ENCODE measurements around the gene PSMG4. TPM values are rescaled to one million over a fixed set of nuclear protein-coding genes. Genes with fewer than 3 reads are reported as not detected.

Gene PSMG4
- total RNA-seq, 1 experiment from 2014 or later: 35.0 TPM

GRCh38 chr6:3247255-3248146, 11.2 kb upstream of the PSMG4 start (continued):
- TF ChIP-seq, protein P1, sequence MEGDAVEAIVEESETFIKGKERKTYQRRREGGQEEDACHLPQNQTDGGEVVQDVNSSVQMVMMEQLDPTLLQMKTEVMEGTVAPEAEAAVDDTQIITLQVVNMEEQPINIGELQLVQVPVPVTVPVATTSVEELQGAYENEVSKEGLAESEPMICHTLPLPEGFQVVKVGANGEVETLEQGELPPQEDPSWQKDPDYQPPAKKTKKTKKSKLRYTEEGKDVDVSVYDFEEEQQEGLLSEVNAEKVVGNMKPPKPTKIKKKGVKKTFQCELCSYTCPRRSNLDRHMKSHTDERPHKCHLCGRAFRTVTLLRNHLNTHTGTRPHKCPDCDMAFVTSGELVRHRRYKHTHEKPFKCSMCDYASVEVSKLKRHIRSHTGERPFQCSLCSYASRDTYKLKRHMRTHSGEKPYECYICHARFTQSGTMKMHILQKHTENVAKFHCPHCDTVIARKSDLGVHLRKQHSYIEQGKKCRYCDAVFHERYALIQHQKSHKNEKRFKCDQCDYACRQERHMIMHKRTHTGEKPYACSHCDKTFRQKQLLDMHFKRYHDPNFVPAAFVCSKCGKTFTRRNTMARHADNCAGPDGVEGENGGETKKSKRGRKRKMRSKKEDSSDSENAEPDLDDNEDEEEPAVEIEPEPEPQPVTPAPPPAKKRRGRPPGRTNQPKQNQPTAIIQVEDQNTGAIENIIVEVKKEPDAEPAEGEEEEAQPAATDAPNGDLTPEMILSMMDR (IDR thresholded peaks at IDR 0.05 in 2 of 3, conservative IDR thresholded peaks at IDR 0.05 in 1 of 3; ENCODE audit: borderline replicate concordance in 1 of 3, insufficient read depth in 1 of 3, low read depth in 2 of 3, low read length in 2 of 3): no peak
- no peak for TF ChIP-seq ELF1 (IDR thresholded peaks at IDR 0.05; ENCODE audit: borderline replicate concordance, low read depth)
- no peak for TF ChIP-seq ATF3 (IDR thresholded peaks at IDR 0.05)
- no peak for TF ChIP-seq JUND (IDR thresholded peaks at IDR 0.05)
- no peak for TF ChIP-seq FOSL1 (IDR thresholded peaks at IDR 0.05; ENCODE audit: low read depth)
- no peak for TF ChIP-seq POLR2A (IDR thresholded peaks at IDR 0.05; ENCODE audit: borderline replicate concordance, extremely low read depth, insufficient read depth, insufficient read length)

DNA sequence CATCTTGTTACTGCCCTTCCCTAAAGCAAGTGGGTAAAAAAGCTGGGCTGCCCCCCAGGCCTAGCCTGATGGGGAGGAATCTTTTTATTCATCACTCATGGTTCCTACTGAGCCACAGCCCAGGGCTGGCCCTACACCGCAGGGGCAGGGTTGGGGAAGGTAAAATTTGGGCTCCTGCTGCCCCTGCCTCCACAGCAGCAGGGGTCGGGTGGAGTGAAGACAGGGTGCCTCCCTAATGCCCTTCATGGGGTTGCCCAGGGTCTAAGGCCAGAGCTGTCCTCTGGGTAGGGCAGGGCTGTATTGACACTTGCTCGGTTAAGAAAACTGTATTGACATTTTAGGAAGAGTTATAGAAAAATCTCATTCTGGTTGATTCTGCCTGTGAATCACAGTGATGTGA, 8.9 kb upstream of the PSMG4 start:
- Histone ChIP-seq H3K36me3 (ENCODE audit: control insufficient read depth in 1 of 2, insufficient read depth in 2 of 2, low read length in 2 of 2) (no peaks in the 10 kb centered on the region), H3K27me3 (ENCODE audit: insufficient read depth, low read length) (no peaks in the 10 kb centered on the region), H3K79me2 (ENCODE audit: insufficient read depth, low read length) (no peaks in the 10 kb centered on the region), H3K9me2 (ENCODE audit: insufficient read depth) (no peaks in the 10 kb centered on the region), H4K20me1 (ENCODE audit: insufficient read depth) (no peaks in the 10 kb centered on the region), H3K9me3 (ENCODE audit: control insufficient read depth in 1 of 2, insufficient read depth in 1 of 2, low read depth in 1 of 2, low read length in 2 of 2) (no peaks in the 10 kb centered on the region), H2AFZ (ENCODE audit: low read depth, low read length, poor library complexity, severe bottlenecking) (no peak overlapping the region), H3K4me1 (ENCODE audit: control insufficient read depth in 1 of 2, insufficient read depth in 2 of 2, low read length in 2 of 2) (peaks cover 0 to 33% of the 10 kb centered on the region in 2 experiments; a peak in 2 of 4 replicates), H3K9ac (ENCODE audit: low read length) (no peak overlapping the region), H3K4me2 (ENCODE audit: low read length) (no peak overlapping the region), H3K27ac (ENCODE audit: low read depth, low read length) (no peak overlapping the region), H3K4me3 (replicated peaks in 1 of 2; ENCODE audit: low read depth in 1 of 2, low read length in 2 of 2) (no peak overlapping the region)
- no peak for DNase-seq (ENCODE audit: low read depth, low spot score)
- ATAC-seq: no peak
- ChIA-PET POLR2A (no interaction called here), CTCF (no interaction called here), RAD21 (ENCODE audit: low non-redundant PET in 1 of 2, low total read pairs in 2 of 2, uncharacterized antibody in 2 of 2, unreplicated experiment in 2 of 2) (no interaction called here)
- BruUV-seq (replicated peaks): no TSS peak
- intact Hi-C loops (cut with micrococcal nuclease): loop anchor here (2.0 to 5.0 kb wide), 2 partner anchors 93 to 253 kb away; partner anchors contain the start of genes NQO2 and TUBB2A
- no peak for TF ChIP-seq SRF (IDR thresholded peaks at IDR 0.05; ENCODE audit: low read depth)
- TF ChIP-seq SIN3A (IDR thresholded peaks at IDR 0.05; ENCODE audit: low read depth): no peak
- no peak for TF ChIP-seq REST (IDR thresholded peaks at IDR 0.05; ENCODE audit: low read depth)
- TF ChIP-seq ZNF274 (IDR thresholded peaks at IDR 0.05; ENCODE audit: low read depth, low read length): no peak
- TF ChIP-seq JUND (IDR thresholded peaks at IDR 0.05): no peak
- TF ChIP-seq CBX3 (IDR thresholded peaks at IDR 0.05; ENCODE audit: low read depth): no peak
- TF ChIP-seq ZFX (IDR thresholded peaks at IDR 0.05): no peak
- TF ChIP-seq POLR2AphosphoS5 (IDR thresholded peaks at IDR 0.05; ENCODE audit: low read depth, low read length): no peak
- TF ChIP-seq EZH2phosphoT487 (IDR thresholded peaks at IDR 0.05; ENCODE audit: borderline replicate concordance): no peak
- TF ChIP-seq ELF1 (IDR thresholded peaks at IDR 0.05; ENCODE audit: borderline replicate concordance, low read depth): no peak
- TF ChIP-seq EZH2 (IDR thresholded peaks at IDR 0.05): no peak
- TF ChIP-seq EGR1 (IDR thresholded peaks at IDR 0.05; ENCODE audit: low read depth): no peak
- no peak for TF ChIP-seq YY1 (IDR thresholded peaks at IDR 0.05; ENCODE audit: extremely low read depth, insufficient replicate concordance, low read depth, low read length)
